ENCODE data around the gene ULBP3.
"Not testable (repeated sequence)": the region's sequence is repeated elsewhere in the genome, so short reads cannot be mapped to it uniquely, and the experiment has no call there.

Gene ULBP3

GRCh38 chr6:150012846-150013784, 55.8 kb downstream of the ULBP3 start:
- not testable (repeated sequence) for H3K4me1 ChIP-seq (ENCODE audit: insufficient read depth, low read length); H3K9me3 ChIP-seq (ENCODE audit: control insufficient read depth, insufficient read depth, low read length); H3K36me3 ChIP-seq (ENCODE audit: insufficient read depth, low read length); H3K9ac ChIP-seq (ENCODE audit: low read depth, low read length)
